GM21529 (cell line): ENCODE results near the gene BMAL1.
"Not testable (repeated sequence)": the region's sequence is repeated elsewhere in the genome, so short reads cannot be mapped to it uniquely, and the experiment has no call there.

Experiments
- ATAC-seq: cut with Tn5 transposase; IDR thresholded peaks from one replicate; pipeline ENCODE4 v1.9.1; 2021; ENCODE audit not compliant: unreplicated experiment

The BMAL1 gene

DNA sequence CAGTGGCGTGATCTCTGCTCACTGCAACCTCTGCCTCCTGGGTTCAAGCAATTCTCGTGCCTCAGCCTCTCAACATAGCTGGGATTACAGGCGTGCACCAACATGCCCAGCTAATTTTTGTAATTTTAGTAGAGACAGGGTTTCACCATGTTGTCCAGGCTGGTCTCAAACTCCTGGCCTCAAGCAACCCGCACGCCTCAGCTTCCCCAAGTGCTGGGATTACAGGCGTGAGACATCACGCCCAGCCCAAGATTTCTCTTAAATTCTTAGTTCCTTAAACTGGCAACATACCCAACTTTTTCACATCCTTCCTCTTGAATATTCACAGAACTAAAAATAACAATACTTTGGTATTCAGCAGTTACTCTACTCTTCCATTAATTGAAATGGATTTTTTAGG is 159.2 kb downstream of the BMAL1 start:
- not testable (repeated sequence) for ATAC-seq
